HG03159 (cell line): ENCODE data around the gene TTN.

Experiments used
- ATAC-seq: cut with Tn5 transposase; IDR thresholded peaks from one replicate; pipeline ENCODE4 v1.9.1; 2021; ENCODE audit warnings: mild to moderate bottlenecking, moderate library complexity; ENCODE audit not compliant: unreplicated experiment

Gene TTN

GRCh38 chr2:178506949-178507348, 300.3 kb downstream of the TTN start:
- no peak for ATAC-seq

- ATAC-seq, result no peak
Measured at GRCh38 chr2:178506524-178506923, 300.7 kb downstream of the TTN start.

GRCh38 chr2:178506101-178506500, 301.1 kb downstream of the TTN start:
- no peak for ATAC-seq

GRCh38 chr2:178502751-178503150, 304.5 kb downstream of the TTN start:
- no peak for ATAC-seq

- no peak for ATAC-seq
Measured at GRCh38 chr2:178499640-178500039, 307.6 kb downstream of the TTN start.

- ATAC-seq, result peak; percentile 58
Measured at GRCh38 chr2:178498137-178498536, 309.1 kb downstream of the TTN start.

GRCh38 chr2:178496049-178496448, 311.2 kb downstream of the TTN start:
- ATAC-seq, result no peak

GRCh38 chr2:178491612-178492011, 315.6 kb downstream of the TTN start:
- no peak for ATAC-seq

GRCh38 chr2:178485356-178485755, 321.9 kb downstream of the TTN start:
- no peak for ATAC-seq

- ATAC-seq, result no peak
Measured at GRCh38 chr2:178484245-178485041, 322.8 kb downstream of the TTN start.

- ATAC-seq, result peak; percentile 38
Measured at GRCh38 chr2:178482437-178482836, 324.8 kb downstream of the TTN start.

- peak; percentile 56 for ATAC-seq
Measured at GRCh38 chr2:178480227-178481181, 326.7 kb downstream of the TTN start, which contains the start of gene PLEKHA3. Gene PLEKHA3, plus strand, starts transcription at chr2:178480457. Its CDS starts 413 bp downstream, at chr2:178480870.

- no peak for ATAC-seq
Measured at GRCh38 chr2:178479758-178480226, 327.4 kb downstream of the TTN start.

GRCh38 chr2:178479275-178479616, 328.0 kb downstream of the TTN start:
- ATAC-seq, result no peak

GRCh38 chr2:178478439-178479274, 328.6 kb downstream of the TTN start, which contains the start of gene FKBP7:
Gene FKBP7, minus strand, starts transcription at chr2:178478600. Its CDS starts 101 bp downstream, at chr2:178478499.
- ATAC-seq, result peak; percentile 50

- ATAC-seq, result no peak
Measured at GRCh38 chr2:178478130-178478438, 329.1 kb downstream of the TTN start.

- ATAC-seq, result no peak
Measured at GRCh38 chr2:178477443-178478129, 329.6 kb downstream of the TTN start.

GRCh38 chr2:178476477-178476876, 330.7 kb downstream of the TTN start:
- ATAC-seq, result no peak
